ENCODE results near the gene PLA2G5. TPM values are rescaled to one million over a fixed set of nuclear protein-coding genes. Genes with fewer than 3 reads are reported as not detected.

PLA2G5 gene
- total RNA-seq, 4 donors from 2014 or later = 0.87 to 4.7 (median 2.2) TPM

GRCh38 chr1:20139776-20140612 lies 70.0 kb downstream of the PLA2G5 start:
- Histone ChIP-seq H3K27me3 (no peaks in the 10 kb centered on the region), H3K4me1 (no peaks in the 10 kb centered on the region), H3K4me3 (no peak overlapping the region), H3K9me3 (no peaks in the 10 kb centered on the region), H3K27ac (no peak overlapping the region), H3K36me3 (no peaks in the 10 kb centered on the region)
- no peak for DNase-seq (ENCODE audit: low spot score in 2 of 2)
- WGBS, 2 donors = 77 to 81% methylated on average over 11 to 13 of the region's 13 CpGs
- TF ChIP-seq POLR2A (IDR thresholded peaks at IDR 0.05) (no peak), EP300 (IDR thresholded peaks at IDR 0.05) (no peak), CTCF (IDR thresholded peaks at IDR 0.05) (no peak)

- no peaks in the 10 kb centered on the region for H3K27me3 ChIP-seq
- no peaks in the 10 kb centered on the region for H3K36me3 ChIP-seq
- no peaks in the 10 kb centered on the region for H3K4me1 ChIP-seq
- H3K9me3 ChIP-seq = no peaks in the 10 kb centered on the region
- H3K27ac ChIP-seq = no peak overlapping the region
- H3K4me3 ChIP-seq = no peak overlapping the region
- no peak for DNase-seq (ENCODE audit: low spot score in 2 of 2)
- WGBS, 2 donors = 84 to 85% methylated on average over 9 of the region's 9 CpGs
- TF ChIP-seq CTCF (IDR thresholded peaks at IDR 0.05) = no peak
- TF ChIP-seq EP300 (IDR thresholded peaks at IDR 0.05) = no peak
- TF ChIP-seq POLR2A (IDR thresholded peaks at IDR 0.05) = no peak
Measured at GRCh38 chr1:20141001-20141400, 71.0 kb downstream of the PLA2G5 start.

- WGBS, 2 donors = 77 to 91% methylated on average over 7 of the region's 7 CpGs
- DNase-seq (ENCODE audit: low spot score in 2 of 2) = no peak
Measured at GRCh38 chr1:20141466-20141865, 71.5 kb downstream of the PLA2G5 start.

More at GRCh38 chr1:20141466-20141865, 71.5 kb downstream of the PLA2G5 start:
- Histone ChIP-seq H3K36me3 (no peaks in the 10 kb centered on the region), H3K4me3 (no peak overlapping the region), H3K4me1 (no peaks in the 10 kb centered on the region), H3K9me3 (no peaks in the 10 kb centered on the region), H3K27me3 (no peaks in the 10 kb centered on the region), H3K27ac (no peak overlapping the region)
- TF ChIP-seq CTCF (IDR thresholded peaks at IDR 0.05) = no peak
- no peak for TF ChIP-seq POLR2A (IDR thresholded peaks at IDR 0.05)
- TF ChIP-seq EP300 (IDR thresholded peaks at IDR 0.05) = no peak

Other genes with a start within 250 kb of the PLA2G5 start
- gene OTUD3, start 187.8 kb upstream of the PLA2G5 start, total RNA-seq = 1 to 10 TPM; 4.6 to 6.1 (median 5.4) TPM
- gene PLA2G2E, start 146.6 kb upstream of the PLA2G5 start, total RNA-seq = not detected
- gene PLA2G2A, start 90.6 kb upstream of the PLA2G5 start, total RNA-seq = 100 to 1,000 TPM; 327 to 509 (median 407) TPM
- not detected for gene PLA2G2D, start 49.3 kb downstream of the PLA2G5 start, total RNA-seq
- not detected for gene PLA2G2F, start 69.1 kb downstream of the PLA2G5 start, total RNA-seq
- gene UBXN10, start 115.9 kb downstream of the PLA2G5 start, total RNA-seq = under 1 TPM; under 0.01 to 0.84 (median 0.41) TPM
- gene PLA2G2C, start 116.3 kb downstream of the PLA2G5 start, total RNA-seq = not detected
- gene VWA5B1, start 220.7 kb downstream of the PLA2G5 start, total RNA-seq = not detected